ENCODE data around the gene DFFB.

The DFFB gene

GRCh38 chr1:3928586-3928985, 71.3 kb downstream of the DFFB start:
- no peak for DNase-seq (ENCODE audit: low read depth)

- no peak for DNase-seq (ENCODE audit: low read depth)
Observed at GRCh38 chr1:3929126-3929525, 71.8 kb downstream of the DFFB start.

- no peak for DNase-seq (ENCODE audit: low read depth)
Observed at GRCh38 chr1:3930301-3931006, 73.2 kb downstream of the DFFB start.

- DNase-seq (ENCODE audit: low read depth): no peak
Observed at GRCh38 chr1:3931007-3931912, 74.0 kb downstream of the DFFB start.

- no peak for DNase-seq (ENCODE audit: low read depth)
Observed at GRCh38 chr1:3932156-3932919, 75.1 kb downstream of the DFFB start.

Data from stimulated activated CD8-positive, alpha-beta memory T cell treated with anti-CD3 and anti-CD28 coated beads, Interleukin-7, amount 100 ng/mL, for 24 hours (primary cell).